Measurements from ENCODE around the gene MYL5.

GRCh38 chr4:722169-722725 lies 47.9 kb downstream of the MYL5 start:
- TF ChIP-seq, protein P1, sequence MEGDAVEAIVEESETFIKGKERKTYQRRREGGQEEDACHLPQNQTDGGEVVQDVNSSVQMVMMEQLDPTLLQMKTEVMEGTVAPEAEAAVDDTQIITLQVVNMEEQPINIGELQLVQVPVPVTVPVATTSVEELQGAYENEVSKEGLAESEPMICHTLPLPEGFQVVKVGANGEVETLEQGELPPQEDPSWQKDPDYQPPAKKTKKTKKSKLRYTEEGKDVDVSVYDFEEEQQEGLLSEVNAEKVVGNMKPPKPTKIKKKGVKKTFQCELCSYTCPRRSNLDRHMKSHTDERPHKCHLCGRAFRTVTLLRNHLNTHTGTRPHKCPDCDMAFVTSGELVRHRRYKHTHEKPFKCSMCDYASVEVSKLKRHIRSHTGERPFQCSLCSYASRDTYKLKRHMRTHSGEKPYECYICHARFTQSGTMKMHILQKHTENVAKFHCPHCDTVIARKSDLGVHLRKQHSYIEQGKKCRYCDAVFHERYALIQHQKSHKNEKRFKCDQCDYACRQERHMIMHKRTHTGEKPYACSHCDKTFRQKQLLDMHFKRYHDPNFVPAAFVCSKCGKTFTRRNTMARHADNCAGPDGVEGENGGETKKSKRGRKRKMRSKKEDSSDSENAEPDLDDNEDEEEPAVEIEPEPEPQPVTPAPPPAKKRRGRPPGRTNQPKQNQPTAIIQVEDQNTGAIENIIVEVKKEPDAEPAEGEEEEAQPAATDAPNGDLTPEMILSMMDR (IDR thresholded peaks at IDR 0.05) = no peak
- TF ChIP-seq POLR2A (IDR thresholded peaks at IDR 0.05) (no peak), POLR2AphosphoS5 (IDR thresholded peaks at IDR 0.05) (no peak)
